Activated CD4-positive, alpha-beta T cell treated with anti-CD3 and anti-CD28 coated beads, Interleukin-10, Interleukin-2, amounts not matched to agents 100 ng/mL and 50 ng/mL, durations not matched to agents 16 hours and 8 hours (primary cell): ENCODE data around the gene MCTP2.
A peak's percentile ranks its signal among the peaks of the same experiment; 100 is the strongest.

Experiments used
- DNase-seq: peaks from one replicate; pipeline ENCODE4 v3.0.0-alpha.2; 2020

MCTP2 gene, protein sequence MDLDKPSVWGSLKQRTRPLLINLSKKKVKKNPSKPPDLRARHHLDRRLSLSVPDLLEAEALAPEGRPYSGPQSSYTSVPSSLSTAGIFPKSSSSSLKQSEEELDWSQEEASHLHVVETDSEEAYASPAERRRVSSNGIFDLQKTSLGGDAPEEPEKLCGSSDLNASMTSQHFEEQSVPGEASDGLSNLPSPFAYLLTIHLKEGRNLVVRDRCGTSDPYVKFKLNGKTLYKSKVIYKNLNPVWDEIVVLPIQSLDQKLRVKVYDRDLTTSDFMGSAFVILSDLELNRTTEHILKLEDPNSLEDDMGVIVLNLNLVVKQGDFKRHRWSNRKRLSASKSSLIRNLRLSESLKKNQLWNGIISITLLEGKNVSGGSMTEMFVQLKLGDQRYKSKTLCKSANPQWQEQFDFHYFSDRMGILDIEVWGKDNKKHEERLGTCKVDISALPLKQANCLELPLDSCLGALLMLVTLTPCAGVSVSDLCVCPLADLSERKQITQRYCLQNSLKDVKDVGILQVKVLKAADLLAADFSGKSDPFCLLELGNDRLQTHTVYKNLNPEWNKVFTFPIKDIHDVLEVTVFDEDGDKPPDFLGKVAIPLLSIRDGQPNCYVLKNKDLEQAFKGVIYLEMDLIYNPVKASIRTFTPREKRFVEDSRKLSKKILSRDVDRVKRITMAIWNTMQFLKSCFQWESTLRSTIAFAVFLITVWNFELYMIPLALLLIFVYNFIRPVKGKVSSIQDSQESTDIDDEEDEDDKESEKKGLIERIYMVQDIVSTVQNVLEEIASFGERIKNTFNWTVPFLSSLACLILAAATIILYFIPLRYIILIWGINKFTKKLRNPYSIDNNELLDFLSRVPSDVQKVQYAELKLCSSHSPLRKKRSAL

GRCh38 chr15:94230883-94231722, at the start of gene MCTP2:
TSS of gene MCTP2 (plus strand) at chr15:94231561. CDS start at chr15:94298266, 66,705 bp downstream.
- peak; percentile 93 for DNase-seq

GRCh38 chr15:94182883-94183282, 48.5 kb upstream of the MCTP2 start:
- DNase-seq: no peak

GRCh38 chr15:94185547-94186236, 45.7 kb upstream of the MCTP2 start:
- no peak for DNase-seq

DNA sequence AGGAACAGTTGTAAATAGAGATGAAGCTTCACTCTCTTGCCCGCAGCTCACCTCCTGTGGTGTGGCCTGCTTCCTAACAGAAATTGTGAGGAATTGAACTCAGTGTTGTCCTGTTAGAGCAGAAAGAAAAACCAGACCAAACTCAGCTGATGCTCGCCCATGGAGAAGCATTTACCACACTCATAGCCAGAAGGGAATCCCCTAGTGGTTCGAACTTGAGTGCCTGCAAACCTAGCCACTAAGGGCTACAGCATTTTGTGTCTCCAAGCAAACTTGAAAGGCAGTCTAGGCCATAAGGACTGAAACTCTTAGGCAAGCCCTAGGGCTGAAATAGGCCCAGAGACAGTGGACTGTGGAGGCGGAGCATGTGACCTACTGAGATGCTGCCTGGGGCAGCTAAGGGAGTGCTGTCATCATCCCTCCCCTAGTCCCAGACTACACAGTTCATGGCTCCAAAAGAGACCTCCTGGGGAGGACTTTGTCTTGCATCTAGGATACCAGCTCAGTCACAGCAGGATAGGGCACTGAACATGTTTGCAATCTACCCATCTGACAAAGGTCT, 44.5 kb upstream of the MCTP2 start:
- no peak for DNase-seq

DNA sequence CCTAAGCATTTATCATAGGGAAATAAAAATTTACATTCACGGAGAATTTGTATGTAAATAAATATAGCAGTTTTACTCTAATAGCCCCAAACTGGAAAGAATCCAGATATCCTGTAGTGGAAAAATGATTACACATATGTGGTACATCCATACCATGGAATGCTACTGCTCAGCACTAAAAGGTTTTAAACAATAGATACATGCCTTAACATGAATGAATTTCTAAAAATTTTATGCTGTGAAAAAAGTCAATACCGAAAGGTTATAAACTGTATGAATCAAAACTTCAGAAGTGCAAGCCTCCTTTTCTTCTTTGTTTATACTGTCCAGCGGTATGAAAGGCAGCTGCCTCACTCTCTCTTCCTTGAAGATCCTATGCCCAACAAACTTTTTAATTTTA, 37.5 kb upstream of the MCTP2 start:
- no peak for DNase-seq

DNA sequence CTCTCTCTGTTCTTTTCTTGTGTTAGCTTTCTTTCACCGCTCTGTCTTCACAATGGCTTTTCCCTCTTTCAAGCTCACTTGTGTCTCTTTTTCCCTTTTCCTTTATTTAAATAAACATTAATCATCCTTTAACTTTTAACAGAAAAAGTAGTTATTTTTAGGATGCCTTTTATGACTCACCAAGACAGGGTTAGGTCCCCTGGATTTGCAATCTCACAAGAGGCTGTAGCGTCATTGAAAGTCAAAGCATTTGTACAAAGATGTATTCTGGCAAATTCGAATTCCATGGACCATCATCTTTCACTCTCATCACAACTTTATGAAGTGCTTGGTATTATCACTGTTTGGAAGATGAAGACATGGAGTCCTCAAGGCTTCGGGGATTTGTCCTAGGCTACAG, 34.8 kb upstream of the MCTP2 start:
- DNase-seq: no peak

DNA sequence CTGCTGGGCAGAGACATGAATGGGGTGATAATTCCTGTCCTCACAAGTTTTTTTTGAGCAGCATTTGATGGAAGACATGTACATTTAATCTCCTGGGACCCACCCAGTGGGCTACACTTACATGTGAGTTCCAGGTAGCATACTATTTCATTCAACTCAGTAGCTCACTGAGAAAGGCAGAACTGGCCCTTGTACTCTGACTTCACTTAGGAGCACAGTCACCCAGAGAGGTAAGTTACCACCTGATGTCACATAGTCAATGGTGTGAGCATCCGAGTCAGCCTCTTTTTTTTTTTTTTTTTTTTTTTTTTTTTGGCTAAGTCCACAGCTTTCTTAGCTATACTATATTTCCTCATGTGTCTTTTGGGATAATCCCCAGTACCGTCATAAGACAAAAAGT, 32.7 kb upstream of the MCTP2 start:
- DNase-seq: no peak

- DNase-seq: no peak
Observed at GRCh38 chr15:94199725-94200124, 31.6 kb upstream of the MCTP2 start.

- no peak for DNase-seq
Observed at GRCh38 chr15:94203306-94203705, 28.1 kb upstream of the MCTP2 start.

DNA sequence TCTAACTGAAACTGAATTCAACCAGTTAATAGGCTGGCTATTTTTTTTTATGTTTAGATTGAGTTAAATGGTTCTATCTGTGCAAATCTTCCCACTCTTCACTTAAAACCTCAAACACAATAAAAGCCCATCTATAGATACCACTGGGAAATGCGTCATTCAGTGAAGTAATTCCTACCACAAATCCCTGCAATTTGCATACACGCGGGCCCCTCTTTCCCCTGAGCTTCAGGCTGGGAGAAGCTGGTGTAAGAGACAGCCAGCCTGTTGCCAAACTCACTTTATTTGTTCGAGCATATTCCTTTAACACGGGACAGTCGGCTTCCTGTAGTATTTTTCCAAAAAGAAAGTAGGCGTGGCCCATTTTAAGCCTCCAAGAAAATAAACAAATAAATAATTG, 26.0 kb upstream of the MCTP2 start:
- DNase-seq: peak; percentile 26

DNA sequence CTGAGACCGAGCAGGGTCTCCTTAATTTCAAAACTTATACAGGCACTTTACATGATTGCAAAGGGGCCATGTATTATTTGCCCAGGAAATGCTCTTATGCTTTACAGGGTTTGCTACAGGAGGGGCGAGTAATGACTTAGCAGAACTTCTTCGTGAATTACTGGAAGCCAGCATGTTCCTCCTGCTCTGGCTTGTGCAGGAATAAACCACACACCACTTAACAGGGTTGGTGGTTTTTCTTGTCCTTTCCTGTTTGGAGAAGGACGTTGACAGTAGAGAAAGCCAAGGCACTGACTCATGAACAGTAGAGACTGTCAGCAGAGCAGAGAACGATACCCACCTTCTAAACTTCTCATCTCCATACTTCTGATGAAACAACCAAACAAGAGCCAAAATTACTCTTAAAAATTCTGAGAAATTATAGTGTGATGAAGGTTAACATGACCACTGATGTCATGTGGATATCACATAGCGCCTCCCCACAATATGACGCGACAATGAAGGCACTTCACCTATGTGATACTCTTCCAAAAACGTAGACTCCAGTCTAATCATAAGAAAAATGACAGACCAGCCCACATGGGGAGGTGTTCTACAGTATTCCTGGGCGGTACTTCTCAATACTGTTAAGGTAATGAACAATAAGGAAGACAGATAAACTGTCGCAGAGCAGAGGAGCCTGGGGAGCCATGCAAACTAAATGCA, 24.7 kb upstream of the MCTP2 start:
- DNase-seq: peak; percentile 93

GRCh38 chr15:94212291-94212690, 19.1 kb upstream of the MCTP2 start:
- no peak for DNase-seq

DNA sequence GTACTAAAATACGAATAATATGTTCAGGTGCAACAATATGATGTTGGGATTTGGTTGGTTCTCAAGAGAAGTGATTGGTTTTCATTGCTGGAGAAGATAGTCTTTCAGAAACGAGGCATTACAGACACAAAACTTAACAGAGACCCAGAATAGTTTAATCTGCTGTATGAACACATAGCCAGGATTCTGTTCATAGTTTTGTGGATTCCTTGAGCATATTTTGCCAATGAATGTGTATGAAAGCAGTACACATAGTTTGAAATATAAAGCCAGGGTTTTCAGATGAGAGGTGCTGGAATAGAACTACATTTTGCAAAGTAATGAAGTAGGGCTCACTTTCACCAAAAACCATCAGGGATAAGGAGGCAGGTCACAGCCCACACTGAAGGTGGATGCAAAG, 5.7 kb upstream of the MCTP2 start:
- no peak for DNase-seq

DNA sequence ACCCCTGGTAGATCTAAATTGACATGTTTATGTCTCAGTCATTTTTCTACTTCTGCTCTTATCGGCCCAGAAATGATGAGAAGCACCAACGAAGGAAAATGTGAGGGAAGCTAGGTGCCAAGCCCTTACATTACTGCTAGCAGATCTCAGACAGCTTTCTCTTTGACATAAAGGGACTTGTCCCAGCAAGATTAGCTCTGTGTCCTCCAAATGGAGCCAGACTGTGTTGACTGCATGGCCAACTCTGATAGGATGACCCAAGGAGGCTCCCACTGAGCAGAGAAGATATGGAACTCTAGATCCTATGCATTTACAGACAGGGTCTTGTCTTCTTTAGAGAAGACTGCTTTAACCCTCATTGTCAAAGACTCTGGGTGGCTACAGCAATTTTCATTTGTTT, 2.8 kb upstream of the MCTP2 start:
- no peak for DNase-seq

- peak; percentile 86 for DNase-seq
Observed at GRCh38 chr15:94229591-94230369, 1.6 kb upstream of the MCTP2 start.

- DNase-seq: no peak
Observed at GRCh38 chr15:94230431-94230882, 904 bp upstream of the MCTP2 start.

DNA sequence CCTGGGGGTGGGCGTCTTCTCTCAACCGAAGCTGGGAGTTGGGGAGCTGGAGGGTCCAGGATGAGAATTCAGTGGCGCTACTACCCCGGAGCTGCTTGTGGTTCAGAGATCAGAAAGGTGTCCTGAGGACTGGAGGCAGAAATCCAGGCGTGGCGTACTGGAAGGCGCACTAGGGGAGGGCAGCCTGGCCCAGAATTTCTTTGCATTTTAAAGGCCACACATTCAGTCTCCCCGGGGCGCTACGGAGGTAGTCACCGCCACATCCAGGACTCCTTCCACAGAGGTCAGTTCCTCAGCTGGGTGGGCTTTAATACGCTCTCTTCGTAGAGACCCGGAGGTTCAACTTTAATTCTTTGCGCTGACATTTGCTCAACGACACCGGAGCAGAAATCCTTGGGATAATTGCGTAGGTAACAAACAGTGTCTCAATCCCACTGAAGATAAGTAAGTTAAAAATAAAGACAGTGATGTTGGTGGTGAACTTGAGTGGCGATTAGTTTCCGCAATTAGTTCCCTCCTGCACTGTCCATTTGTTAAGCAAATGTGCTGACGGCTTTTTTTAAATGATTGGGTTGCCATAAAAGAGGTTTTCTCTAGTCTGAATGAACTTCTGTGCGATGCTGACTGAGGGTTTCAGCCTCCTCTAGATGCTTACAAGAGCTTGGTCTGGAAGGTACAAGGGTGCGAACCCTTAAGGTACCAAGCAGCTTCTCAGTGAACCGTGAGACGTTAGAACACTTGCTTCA, 535 bp downstream of the MCTP2 start:
- DNase-seq: peak; percentile 34

DNA sequence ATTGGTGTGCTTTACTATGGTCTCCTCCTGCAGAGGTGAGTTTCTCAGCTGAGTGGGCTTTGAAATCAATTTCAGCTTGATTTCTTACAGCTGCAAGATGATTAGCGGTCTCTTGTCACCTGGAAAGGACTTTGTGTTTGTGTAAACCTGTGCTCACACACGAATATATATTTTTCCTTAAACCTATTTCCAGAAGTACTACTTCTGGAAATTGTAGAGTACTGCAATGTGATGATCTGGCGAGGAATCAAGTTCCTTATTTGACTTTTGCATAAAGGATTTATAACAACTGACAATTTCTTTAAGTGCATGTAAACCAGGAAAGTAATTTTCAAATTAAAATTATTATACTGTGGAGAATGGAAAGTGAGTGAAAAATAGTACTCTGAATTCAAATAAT, 2.1 kb downstream of the MCTP2 start:
- no peak for DNase-seq

DNA sequence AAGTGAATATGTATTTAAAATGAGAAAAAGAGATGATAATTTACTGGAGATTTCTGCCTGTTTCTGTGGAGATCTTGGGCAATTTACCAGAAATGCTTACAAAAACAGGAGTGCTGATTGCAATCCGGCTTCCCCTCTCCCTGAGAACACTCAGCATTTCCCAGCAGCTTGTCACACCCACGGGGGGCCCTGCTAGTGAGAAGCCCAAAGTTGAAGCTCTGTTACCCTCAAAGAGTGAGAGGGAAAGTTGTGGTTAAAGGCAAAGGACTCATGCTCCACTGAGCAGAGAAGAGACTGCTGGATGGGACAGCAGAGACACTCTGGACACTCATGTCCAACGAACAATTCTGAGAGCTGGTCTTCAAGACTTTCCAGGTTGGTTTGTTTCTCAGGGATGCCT, 2.9 kb downstream of the MCTP2 start:
- peak; percentile 68 for DNase-seq

DNA sequence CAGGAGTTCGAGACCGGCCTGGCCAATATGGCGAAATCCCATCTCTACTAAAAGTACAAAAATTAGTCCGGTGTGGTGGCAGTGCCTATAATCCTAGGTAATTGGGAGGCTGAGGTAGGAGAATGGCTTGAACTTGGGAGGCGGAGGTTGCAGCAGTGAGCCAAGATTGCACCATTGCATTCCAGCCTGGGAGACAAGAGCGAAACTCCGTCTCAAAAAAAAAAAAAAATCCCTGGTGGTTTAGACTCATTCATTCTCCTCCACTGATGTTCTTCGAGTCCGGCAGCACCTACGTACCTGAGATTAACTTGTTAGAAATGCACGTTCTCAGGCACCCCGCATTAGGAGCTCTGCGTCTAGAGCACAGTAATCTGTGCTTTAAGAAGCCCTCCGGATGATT, 3.7 kb downstream of the MCTP2 start:
- DNase-seq: no peak
